GM21717 (cell line): ENCODE measurements around the gene COL9A3.

Experiments used
- ATAC-seq: cut with Tn5 transposase; IDR thresholded peaks from one replicate; pipeline ENCODE4 v1.9.1; 2021; ENCODE audit warnings: mild to moderate bottlenecking, moderate library complexity; ENCODE audit not compliant: unreplicated experiment

The COL9A3 gene

DNA sequence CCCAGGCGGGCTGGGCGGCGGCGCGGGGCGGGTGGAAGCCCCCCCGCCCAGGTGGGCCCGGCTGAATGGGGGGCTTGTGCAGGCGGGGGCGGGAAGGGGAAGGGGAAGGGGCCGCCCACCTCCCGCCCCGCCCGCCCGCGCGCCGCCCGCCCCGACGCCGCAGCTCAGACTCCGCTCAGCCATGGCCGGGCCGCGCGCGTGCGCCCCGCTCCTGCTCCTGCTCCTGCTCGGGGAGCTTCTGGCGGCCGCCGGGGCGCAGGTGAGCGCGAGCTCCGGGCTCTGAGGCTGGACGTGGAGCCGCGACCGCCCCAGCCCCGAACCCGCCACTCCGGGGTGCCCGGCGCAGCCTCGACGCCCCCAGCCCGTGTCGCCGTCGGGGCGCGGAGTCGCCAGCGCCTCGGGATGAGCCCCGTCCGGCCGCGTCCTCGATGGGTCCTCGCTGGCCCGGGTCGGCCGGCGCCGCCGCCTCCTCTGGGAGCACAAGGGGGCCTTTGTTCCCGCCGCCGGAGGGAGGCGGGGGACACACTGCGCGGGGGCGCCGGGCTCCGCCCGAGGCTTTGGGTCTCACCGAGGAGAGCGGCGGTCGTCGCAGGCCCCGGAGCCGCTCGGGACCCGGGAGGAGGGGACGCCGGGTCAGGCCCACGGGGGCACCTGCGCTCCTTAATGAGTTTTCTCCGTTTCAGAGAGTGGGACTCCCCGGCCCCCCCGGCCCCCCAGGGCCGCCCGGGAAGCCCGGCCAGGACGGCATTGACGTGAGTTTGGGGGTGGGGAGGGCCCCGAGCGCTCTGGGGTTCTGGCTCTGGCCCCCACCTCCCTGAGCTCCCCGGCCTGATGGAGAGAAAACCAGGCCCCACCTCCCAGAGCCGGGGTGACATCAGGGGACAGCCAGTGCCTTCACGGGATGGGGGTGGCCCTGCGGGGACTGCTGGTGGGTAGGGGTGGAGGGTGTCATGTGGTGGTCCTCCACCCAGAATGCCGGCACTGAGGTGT, at the start of gene COL9A3:
Gene COL9A3 (plus strand): TSS at position 167 of the 990 bp plus-strand sequence. CDS start 15 bp downstream, at position 182.
- ATAC-seq: no peak

DNA sequence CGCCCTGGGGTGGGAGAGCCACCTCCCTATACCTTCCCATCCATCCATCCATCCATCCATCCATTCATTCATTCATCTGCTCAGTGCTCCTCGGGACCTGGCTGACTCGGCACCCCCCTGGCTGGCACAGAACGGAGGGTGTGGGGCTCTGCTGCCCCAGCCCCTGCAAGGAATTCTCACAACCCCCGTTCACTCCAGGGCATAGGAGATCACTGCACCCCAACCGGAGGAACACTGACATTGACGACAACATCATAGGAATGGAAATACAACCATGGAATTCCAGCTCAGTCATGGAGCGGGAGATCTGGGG, 48.7 kb upstream of the COL9A3 start:
- no peak for ATAC-seq

DNA sequence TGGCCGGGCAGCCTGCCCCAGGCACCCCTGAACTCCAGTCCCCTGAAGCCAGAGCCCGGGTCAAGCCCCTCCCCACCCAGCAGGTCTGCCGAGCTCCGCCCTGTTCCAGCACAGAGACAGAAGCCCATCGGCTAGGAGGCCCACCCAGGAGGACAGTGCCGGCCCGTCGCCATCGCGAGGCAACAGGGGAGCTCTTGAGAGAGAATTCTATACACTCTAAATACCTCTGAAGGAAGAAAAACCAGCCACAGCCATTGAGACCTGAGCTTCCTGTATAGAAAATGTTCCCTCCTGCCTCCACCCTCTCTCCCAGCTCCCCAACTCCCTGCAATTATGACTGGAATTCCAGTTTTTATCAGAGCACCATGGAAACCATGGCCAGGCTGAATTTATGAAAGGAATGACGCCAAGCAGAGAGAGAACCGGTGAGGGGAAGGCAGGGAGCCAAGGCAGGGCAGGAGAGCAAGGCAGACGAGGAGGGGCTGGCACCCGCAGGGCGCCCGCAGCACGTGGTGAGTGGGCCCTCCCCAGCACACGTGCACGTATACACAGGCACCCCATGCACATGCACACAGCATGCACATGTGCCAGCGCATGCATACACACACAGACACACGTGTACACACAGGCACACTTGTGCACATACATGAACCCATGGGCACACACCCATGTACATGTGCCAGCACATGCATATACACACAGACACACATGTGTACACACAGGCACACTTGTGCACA, 48.1 kb upstream of the COL9A3 start:
- ATAC-seq: no peak

DNA sequence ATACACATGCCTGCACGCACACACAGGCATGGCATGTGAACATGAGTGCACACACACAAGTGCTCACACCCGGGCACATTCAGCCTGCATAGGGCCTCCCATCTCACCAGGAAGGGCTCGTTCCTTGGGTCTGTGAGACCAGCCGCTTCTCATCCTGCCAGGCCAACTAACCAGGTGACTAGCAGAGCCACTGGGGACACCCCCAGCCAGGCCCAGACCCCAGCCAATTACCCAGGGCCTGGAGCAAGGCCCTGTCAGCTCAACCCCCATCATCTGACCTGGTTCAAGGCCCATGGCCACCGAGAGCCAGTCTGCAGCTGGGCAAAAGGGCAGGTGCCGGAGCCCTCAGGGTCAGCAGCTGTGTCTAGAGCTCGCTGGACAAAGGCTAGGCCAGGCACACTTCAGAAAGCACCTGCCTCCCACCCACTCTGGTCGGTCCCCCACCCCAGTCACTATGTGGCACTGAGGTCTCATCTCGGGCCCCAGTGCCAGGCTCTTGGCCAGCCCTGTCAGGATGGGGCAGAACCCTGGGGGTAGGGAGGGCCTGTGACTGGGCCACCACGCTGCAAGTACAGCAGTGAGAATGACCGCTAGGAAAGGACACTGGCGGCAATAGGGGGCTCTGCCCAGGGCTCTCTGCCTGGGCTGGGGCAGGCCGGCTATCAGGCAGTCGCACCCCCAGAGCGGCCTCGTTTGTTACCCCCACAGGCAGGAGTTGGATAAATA, 47.3 kb upstream of the COL9A3 start:
- ATAC-seq: no peak

DNA sequence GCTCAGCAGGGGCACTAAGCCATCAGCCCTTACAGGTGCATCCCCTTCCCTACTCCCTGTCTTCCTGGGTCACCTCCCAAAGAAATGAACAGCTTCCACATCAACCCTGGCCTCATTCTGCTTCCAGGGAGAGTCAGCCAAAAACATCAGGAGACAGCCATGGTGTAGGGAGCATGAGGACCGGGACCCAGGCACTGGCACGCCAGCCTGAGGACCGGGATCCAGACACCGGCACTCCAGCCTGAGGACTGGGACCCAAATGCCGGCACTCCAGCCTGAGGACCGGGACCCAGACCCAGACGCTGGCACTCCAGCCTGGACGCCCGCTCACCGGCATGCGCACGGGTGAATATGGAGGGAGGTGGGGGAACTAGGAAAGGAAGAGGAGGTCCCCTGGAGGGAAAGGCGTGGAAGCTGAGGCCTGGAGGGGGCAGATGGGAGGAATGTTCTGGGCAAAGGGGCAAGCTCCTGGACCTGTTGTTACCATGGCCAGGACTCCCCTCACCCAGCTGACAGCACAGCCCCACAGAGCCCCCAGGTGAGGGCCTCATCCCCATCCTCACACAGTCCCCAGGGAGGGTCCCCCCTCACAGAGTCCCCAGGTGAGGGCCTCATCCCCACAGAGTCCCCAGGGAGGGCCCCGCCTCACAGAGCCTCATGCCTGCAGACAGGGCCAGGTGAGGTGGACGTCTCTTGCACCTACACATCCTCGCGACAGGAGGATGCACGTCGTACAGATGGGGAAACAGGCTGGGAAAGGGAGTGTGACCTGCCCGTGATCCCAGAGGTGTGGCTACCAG, 46.5 kb upstream of the COL9A3 start:
- ATAC-seq: no peak

DNA sequence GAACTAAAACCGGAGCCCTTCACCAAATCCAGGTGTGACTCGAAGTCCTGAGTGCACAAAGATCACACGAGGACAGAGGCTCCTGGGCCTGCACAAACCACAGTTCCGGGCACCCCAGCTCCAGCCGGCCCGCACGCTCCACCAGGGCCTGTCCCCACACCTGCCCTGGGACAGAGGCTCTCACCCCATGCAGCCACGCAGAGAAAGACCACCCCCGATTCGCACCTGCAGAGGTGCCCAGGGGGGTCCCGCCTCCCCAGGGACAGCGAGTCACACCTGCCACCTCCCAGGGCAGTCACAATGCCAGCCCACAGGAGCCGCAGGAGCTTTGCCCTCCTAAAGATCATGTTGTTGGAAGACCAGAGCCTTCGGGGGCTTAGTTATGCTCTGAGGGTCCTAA, 45.9 kb upstream of the COL9A3 start:
- ATAC-seq: no peak

DNA sequence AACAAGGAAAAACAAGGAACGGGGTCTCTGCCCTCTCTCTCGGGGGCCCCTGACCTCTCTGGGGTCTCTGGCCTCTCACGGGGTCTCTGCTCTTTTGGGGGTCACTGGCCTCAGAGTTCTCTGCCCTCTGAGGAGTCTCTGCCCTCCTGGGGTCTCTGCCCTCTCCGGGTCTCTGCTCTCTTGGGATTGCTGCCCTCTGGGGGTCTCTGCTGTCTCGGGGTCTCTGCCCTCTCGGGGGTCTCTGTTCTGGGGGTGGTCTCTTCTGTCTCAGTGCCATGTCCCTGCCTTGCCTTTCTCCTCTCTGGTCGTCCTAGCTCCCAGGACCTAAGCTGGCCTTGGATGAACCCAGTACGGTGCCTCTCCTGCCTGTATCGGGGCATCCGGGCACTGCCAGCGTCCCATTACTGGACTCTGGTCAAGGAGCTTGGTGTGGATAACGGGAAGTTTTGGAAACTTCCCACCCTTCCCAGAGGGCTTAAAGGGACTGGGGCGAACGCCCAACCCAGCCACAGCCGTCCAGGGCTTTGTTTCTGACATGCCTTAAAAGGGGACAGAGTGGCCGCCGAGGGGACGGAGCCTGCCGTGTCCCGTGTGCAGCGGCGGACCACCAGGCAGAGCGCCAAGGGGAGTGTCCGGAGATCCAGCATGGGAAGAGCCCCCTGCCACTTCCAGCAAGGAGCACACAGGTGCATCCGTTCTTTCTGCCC, 45.3 kb upstream of the COL9A3 start:
- no peak for ATAC-seq

DNA sequence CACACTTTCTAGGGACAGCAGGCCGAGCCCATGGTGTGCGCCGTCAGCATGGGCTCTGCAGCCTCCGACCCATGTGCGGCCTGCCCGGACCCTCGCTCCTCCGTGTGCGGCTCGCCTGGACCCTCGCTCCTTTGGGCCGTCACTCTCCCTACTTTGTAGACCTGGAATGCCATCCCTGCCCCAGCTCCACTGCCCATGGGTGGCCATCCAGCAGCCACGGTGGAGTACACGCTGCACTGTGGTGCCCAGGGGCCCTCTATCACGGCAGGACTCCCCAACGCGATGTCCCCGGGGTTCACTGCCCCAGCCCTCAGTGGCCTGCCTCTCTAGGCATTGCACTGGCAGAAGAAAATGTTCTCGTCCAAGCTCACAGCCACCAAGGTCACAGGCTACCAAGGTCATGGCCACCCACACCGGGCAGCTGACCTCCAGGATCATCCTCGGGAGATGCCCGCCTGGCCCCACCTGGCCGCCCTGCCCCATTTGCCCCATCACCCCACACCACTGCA, 44.7 kb upstream of the COL9A3 start:
- ATAC-seq: no peak

DNA sequence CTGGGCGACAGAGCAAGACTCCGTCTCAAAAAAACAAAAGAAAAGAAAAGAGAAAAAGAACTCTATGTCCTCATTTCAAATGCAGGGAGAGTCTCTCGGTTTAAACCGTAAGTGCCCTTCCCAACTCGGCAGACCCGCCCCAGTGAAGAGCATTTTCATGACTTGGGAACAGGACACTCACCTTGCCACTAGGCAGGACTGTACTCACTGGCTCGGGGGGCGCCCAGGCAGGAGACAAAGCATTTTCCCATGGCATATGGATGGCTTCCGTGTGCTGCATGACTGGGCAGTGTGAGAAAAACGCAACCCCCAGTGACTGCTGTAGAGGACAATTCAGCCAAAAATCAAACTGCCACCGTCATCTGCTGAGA, 44.2 kb upstream of the COL9A3 start:
- ATAC-seq: no peak

DNA sequence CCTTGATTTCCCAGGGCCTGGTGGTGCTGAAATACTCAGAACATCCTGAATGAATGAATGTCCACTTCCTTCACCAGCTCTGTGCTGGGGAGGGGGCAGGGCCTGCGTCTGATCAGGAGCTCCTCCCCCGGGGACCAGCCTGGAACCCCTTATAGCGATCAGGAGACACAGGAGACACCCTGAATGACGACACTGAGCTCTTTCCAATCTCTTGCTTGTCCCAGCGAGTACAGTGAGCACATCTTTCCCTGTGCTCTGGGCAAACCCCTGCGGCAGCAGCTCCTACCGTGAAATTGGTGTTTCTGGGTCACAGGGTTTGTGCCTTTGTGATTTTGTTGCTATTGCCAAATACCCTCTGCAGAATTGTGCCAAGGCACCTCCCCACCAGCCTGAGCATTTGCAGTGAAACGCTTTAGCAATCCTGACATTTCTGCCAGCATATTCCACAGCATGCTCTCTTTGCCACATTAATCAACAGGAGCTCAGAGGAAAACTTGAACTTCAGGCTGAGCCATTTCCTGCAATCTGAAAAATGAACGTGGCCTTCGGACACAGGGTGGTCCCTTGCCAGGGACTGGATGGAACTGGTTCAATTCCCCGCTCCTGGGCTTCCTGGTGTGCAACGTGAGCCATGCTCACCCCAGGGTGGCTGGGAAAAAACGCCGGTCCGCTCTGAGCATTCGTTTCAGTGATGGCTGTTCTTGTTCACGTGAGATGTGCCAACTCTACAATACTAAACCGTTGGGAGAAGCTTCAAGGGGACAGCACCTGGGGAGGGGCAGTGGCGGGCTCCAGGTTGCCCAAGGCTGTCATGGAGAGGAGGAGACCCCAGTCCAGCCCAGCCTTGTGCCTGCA, 43.6 kb upstream of the COL9A3 start:
- no peak for ATAC-seq

DNA sequence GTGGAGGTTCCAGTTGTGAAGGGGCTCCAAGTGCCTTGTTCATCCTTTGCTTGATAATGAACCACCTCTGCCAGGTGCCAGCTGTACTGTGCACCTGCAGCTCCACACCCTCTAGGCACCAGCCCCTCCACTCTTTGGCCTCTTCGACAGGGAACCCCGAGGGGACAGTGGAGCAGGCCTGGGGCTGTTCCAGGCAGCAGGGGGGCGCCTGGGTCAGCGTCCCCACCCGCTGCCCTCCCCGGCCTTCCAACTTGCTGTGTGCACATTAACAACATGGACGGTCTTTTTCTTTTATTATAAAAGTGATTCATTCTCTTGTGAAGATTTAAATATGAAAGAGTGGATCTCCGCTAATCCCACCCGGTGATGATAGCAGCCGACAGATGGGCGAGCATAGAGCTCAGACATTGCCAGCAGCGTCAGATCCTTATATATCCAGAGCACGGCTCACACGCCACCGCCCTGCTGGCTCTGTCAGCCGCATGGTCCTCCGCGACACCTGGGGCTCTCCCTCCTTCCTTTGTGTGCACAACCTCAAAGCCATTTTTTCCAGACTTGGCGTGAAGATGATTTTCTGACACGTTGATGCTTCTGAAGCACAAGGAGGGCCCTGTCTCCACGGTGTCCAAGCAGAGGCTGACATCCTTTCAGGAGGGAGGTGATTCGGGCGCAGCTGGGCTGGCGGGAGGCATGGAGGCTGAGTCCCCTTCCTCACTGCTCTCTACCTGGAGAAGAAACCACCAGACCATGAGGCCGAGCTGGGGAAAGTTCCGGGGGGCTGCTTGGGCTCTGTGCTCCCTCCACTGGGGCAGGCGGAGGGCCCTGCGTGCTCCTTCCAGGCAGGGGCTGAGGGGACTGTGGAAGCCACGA, 42.8 kb upstream of the COL9A3 start:
- no peak for ATAC-seq

DNA sequence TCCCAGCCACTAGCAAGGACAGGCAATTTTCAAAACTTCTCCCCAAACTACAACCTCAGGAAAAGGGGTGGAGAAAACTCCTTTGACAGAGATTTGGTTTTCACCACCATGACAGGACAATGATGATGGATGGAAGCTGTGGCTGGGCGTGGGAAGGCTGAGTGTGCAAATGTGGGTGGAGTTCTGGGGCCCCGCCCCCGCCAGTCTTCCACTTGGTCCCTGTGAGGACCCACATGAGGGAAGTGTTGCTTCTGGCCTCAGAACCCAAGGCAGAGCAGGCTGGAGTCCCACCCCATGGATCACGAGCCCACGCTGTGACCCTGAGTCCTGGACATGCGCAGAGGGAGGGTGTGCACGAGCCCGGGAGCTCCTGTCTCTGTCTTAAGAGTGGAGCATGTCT, 42.1 kb upstream of the COL9A3 start:
- ATAC-seq: no peak

DNA sequence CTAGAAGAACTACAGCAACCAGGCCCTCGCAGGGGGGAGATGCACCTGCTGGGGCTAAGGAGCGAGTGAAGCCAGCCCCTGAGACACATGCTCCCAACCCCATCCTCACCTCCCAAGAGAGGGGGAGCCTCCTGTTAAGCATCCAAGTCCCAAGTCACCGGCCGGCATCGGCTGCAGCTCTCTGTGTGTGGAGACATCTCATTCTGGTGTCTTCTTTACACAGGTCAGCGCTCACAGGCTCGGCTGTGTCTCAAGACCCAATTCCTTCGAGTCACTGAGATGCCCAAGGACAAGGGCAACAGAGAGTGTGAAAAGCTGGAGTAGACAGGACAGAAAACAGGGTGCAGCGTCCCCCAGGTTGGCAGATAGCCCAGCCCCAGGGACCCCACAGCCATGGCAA, 41.6 kb upstream of the COL9A3 start:
- no peak for ATAC-seq

DNA sequence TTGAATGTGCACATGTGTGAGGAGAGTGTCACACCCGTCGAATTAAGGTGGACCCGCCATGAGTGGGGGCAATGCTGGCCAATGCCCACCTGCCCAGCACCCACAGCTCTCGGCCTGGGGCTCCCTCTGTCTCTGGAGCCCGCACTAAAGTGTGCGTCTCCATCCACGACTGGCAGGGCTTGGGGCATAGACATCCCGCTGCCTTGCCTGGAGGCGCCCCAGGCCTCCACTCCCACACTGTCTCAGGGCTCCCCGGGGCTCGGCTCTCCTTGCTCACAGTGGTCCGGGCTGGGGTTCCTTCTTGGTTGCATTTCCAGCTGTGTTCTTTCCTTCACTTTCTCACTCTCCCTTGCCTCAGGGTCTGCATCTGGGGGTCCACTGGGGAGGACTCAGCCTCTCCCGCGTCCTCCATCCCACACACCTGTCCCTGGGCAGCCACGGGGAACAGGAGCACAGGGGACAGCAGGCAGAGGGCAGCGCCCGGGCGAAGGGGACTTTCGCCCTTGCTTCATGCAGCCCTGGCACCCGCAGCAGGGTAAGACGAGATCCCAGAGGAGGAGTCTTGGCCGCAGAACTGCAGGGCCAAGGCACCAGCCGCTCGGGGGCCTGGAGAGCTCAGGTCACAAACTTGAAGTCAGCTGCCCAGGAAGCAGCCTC, 40.7 kb upstream of the COL9A3 start:
- no peak for ATAC-seq

DNA sequence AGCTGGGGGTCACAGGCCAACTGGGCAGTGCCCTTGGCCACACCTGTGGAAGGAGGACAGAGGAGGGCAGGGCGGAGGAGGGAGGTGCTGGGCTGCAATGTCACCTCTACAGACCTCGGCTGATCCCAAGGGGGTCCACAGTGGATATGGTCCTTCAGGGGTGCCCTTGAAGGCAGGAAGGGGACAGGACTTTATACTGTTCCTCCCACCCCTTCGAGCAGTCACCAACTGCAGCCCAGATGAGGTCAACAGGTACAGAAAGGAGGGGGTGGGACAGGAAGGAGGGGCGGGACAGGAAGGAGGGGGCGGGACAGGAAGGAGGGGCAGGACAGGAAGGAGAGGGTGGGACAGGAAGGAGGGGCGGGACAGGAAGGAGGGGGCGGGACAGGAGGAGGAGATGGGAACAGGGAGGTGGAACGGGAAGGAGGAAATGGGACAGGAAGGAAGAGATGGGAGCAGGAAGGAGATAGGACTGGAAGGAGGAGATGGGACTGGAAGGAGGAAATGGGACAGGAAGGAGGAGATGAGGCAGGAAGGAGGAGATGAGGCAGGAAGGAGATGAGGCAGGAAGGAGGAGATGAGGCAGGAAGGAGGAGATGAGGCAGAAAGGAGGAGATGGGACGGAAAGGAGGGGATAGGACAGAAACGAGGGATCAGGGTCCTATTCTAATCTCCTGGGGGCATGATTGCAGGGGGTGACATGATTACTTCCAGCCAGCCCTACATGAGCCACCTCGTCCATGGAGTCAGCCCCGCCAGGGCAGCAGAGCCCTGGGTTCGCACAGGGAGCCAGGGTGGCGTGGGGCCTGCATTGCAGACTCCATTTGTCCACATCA, 39.9 kb upstream of the COL9A3 start:
- ATAC-seq: no peak

DNA sequence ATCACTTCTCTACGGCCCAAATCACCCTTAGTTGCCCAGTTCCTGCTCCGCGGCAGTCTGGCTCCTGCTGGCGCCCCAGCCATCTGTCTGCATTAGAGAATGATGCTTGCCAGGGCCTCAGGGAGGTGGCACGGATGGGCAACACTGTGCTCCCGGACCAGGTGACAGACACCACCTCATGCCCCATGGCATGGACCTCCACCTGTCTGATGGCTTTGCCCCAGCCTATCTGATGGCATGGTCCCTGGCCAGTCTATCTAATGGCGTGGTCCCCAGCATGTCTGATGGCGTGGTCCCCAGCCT, 39.4 kb upstream of the COL9A3 start:
- no peak for ATAC-seq

DNA sequence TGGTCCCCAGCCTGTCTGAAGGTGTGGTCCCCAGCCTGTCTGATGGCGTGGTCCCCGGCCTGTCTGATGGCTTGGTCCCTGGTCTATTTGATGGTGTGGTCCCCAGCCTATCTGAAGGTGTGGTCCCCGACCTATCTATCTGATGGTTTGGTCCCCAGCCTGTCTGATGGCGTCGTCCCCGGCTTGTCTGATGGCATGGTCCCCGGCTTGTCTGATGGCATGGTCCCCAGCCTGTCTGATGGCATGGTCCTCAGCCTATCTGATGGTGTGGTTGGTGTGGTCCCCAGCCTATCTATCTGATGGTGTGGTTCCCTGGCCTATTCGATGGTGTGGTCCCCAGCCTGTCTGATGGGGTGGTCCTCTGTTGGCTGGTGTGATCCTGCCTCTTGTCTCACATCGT, 38.8 kb upstream of the COL9A3 start:
- ATAC-seq: no peak
